Measurements from ENCODE around the gene OSBPL6. TPM values are rescaled to one million over a fixed set of nuclear protein-coding genes. Genes with fewer than 3 reads are reported as not detected.

The OSBPL6 gene
- total RNA-seq, 4 donors from 2014 or later: 11.6 to 51.1 (median 40.7) TPM

GRCh38 chr2:178414266-178415247 is 220.2 kb downstream of the OSBPL6 start:
- DNase-seq: peak; percentile 93 to 95
- Histone ChIP-seq H3K36me3 (no peaks in the 10 kb centered on the region), H3K27me3 (no peaks in the 10 kb centered on the region), H3K4me1 (peaks cover 8 to 14% of the 10 kb centered on the region in 2 donors), H3K27ac (peak overlapping the region; percentile 82 to 88 (median 86)), H3K9me3 (no peaks in the 10 kb centered on the region), H3K4me3 (peak overlapping the region; percentile 62 to 77 (median 68))
- in situ Hi-C loops (cut with MboI; ENCODE audit: low sequenced_read_pairs in 4 of 4): no loop called here
- peak; percentile 31 to 73 for TF ChIP-seq POLR2A (IDR thresholded peaks at IDR 0.05)
- peak; percentile 85 to 93 (median 89) for TF ChIP-seq CTCF (IDR thresholded peaks at IDR 0.05 in 4 of 5, conservative IDR thresholded peaks at IDR 0.05 in 1 of 5)
- peak; percentile 91 to 92 for ATAC-seq
- intact Hi-C loops (cut with DNase I; ENCODE audit: low total_unique reads): loop anchor here (1.0 to 5.0 kb wide), 7 partner anchors 17 to 302 kb away; partner anchors contain the start of genes OSBPL6, PJVK, PRKRA and RBM45

GRCh38 chr2:178415979-178416378 is 221.7 kb downstream of the OSBPL6 start:
- H3K9me3 ChIP-seq: no peaks in the 10 kb centered on the region
- H3K4me1 ChIP-seq: peaks cover 8 to 14% of the 10 kb centered on the region in 2 donors
- DNase-seq (no peak), ATAC-seq (no peak)
- TF ChIP-seq POLR2A (IDR thresholded peaks at IDR 0.05) (no peak), CTCF (IDR thresholded peaks at IDR 0.05 in 4 of 5, conservative IDR thresholded peaks at IDR 0.05 in 1 of 5) (no peak)
- H3K27me3 ChIP-seq: no peaks in the 10 kb centered on the region
- H3K4me3 ChIP-seq: no peak overlapping the region
- in situ Hi-C loops (cut with MboI; ENCODE audit: low sequenced_read_pairs in 4 of 4) (no loop called here), intact Hi-C loops (cut with DNase I; ENCODE audit: low total_unique reads) (loop anchor here (2.0 kb wide), 2 partner anchors 35 to 283 kb away; partner anchors contain the start of genes PJVK and PRKRA)
- H3K27ac ChIP-seq: no peak overlapping the region
- H3K36me3 ChIP-seq: no peaks in the 10 kb centered on the region

GRCh38 chr2:178417916-178418315 is 223.6 kb downstream of the OSBPL6 start:
- H3K36me3 ChIP-seq: no peaks in the 10 kb centered on the region
- no peak for TF ChIP-seq CTCF (IDR thresholded peaks at IDR 0.05 in 4 of 5, conservative IDR thresholded peaks at IDR 0.05 in 1 of 5)
- no peak for TF ChIP-seq POLR2A (IDR thresholded peaks at IDR 0.05)
- DNase-seq: no peak
- ATAC-seq: no peak
- H3K4me1 ChIP-seq: peaks cover 8 to 14% of the 10 kb centered on the region in 2 donors
- no peaks in the 10 kb centered on the region for H3K9me3 ChIP-seq
- no peak overlapping the region for H3K27ac ChIP-seq
- no peaks in the 10 kb centered on the region for H3K27me3 ChIP-seq
- in situ Hi-C loops (cut with MboI; ENCODE audit: low sequenced_read_pairs in 4 of 4): no loop called here
- no peak overlapping the region for H3K4me3 ChIP-seq
- intact Hi-C loops (cut with DNase I; ENCODE audit: low total_unique reads): no loop called here

- no peak overlapping the region for H3K4me3 ChIP-seq
- intact Hi-C loops (cut with DNase I; ENCODE audit: low total_unique reads): no loop called here
- in situ Hi-C loops (cut with MboI; ENCODE audit: low sequenced_read_pairs in 4 of 4): no loop called here
- TF ChIP-seq CTCF (IDR thresholded peaks at IDR 0.05 in 4 of 5, conservative IDR thresholded peaks at IDR 0.05 in 1 of 5) (no peak), POLR2A (IDR thresholded peaks at IDR 0.05) (no peak)
- no peaks in the 10 kb centered on the region for H3K36me3 ChIP-seq
- ATAC-seq: no peak
- no peak overlapping the region for H3K27ac ChIP-seq
- no peak for DNase-seq
- no peaks in the 10 kb centered on the region for H3K27me3 ChIP-seq
- H3K4me1 ChIP-seq: peaks cover 8 to 14% of the 10 kb centered on the region in 2 donors
- H3K9me3 ChIP-seq: no peaks in the 10 kb centered on the region
These were observed 224.1 kb downstream of the OSBPL6 start for GRCh38 chr2:178418426-178418825.

All from gastrocnemius medialis (tissue), 4 donors.